ENCODE data around the gene KDM4F.
"Not testable (repeated sequence)": the region's sequence is repeated elsewhere in the genome, so short reads cannot be mapped to it uniquely, and the experiment has no call there.

The KDM4F gene

DNA sequence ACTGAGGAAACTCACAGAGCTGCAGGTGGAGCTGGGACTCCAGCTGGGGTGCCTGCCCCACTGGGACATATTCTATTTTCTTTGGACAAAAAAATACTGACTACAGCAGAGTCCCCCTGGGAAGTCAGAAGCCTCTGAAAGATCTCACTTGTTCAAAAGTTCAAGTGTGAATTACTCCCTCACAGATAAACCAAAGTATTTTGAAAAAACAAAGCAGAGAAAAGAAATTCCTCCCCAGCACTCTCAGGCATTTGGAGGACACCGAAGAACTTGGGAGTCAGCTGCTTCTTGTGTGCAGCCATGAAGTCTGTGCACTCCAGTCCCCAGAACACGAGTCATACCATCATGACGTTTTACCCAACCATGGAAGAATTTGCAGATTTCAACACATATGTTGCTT is at the start of gene KDM4F:
Gene KDM4F (plus strand): TSS at position 301 of the 400 bp plus-strand sequence.
- not testable (repeated sequence) for DNase-seq

DNA sequence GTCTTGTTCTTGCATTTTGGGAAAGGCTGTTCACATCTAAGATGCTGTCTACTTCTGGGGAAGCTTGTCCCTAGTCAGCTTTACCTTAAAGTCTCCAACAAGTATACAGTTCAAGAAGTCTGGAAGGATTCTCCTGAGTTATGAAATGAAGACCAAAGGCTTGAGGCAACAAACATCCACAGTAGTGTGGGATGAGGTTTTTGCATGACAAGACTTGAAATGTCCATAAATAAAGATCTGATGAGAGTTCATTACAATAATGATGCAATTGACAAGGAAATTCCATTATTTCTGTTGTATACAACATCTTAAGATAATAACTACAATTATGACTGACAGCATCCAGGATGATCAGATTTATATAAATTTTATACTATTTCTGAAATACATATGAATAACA is 45.5 kb upstream of the KDM4F start:
- no peak for DNase-seq

DNA sequence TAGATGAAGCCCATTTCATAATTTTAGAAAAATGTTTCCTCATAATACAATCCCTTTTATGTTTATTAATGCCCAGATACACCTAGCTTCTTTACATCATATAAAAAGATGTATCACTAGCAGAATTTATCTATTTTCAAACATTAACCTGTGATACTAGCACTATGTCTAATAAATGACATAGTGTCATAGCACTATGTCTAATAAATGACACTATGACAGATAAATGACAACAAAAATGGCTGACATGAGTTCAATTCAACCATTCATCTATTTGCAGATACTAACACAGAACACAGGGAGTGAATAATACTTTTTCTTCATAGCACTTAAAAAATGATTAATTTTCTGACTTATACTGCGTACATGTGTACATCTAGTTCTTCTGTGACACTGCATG is 43.6 kb upstream of the KDM4F start:
- no peak for DNase-seq

DNA sequence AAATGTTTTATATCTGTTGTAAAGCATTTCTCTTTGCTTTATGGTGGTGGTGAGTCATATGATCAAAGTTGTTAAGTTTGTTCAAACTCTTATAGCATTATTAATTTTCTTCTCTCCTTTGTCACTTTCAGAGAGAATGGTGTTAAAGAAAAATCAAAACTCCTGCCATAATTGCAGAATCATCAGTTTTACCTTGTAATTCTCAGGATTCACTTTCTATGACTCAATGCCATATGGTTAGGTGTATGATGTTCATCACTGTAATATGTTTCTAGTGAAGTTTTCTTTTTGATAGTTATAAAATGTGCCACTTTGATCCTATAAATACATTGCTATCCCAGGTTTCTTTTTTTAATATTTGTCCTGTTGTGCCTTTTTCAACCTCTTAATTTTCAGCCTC is 37.8 kb upstream of the KDM4F start:
- DNase-seq: no peak

DNA sequence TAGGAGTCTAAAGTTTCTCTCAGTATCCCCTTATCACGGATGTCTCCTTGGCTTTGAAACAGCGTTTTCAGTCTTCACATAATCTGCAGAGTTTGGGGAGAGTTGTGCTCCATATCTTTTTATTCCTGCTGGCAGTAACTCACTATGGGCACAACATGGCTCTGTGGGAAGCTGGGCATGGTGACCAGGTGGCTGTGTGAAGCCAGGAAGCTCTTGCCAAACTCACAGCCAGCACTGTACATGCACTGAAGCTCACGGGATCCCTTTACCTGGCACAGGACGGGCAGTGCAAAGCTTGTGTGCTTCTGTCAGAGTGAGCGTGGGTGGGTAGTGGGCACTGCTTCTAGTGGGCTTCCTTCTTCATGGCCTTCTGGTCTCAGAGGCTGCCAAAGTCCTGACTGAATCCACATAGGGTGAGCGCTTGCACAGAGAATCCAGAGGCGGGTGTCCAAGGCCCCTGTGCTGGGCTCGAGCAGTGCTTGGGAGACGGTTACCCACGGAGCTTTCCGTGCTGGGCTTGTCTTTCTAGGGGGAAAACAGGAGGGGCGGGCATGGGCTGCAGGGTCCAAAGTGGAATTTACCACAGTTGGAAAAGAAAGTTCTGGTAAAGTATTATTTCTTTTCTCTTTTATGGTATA is 34.9 kb upstream of the KDM4F start:
- DNase-seq: no peak

DNA sequence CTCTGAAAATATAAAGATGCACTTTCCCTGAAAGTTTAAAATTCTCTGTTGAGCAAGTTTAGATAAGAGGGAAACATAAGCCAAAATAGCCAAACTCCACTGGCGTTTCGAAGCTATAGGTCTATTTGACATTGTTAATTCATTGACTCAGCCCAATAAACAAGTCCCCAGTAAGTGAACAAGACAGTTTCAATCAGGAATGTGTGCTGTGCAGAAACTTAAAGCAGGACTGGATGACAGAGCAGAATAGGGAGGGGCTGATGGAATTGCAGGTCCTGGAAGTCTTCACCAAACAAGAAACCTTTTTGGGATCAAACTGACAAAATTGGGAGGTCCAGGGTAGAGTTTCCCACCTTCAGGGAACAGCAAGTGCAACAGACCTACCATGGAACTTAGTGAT is 33.1 kb upstream of the KDM4F start:
- DNase-seq: no peak

DNA sequence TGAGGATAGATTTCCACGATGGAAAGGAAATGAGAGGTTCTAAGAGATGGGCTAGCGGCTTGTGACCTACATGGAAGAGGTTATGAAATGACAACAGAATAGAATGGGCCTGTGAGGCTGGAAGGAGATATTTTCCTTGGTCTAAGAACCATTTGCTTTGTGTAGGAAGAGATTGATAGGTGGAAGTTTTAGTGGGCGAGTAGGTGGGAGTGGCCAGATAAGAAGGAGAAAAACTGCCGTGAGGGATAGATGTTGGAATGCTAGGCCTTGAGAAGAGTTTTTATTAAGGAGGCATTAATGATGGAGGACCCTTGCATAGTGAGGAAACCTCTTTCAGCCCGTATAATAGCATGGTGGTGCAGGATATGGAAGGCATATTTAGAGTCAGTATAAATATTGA is 27.8 kb upstream of the KDM4F start:
- not testable (repeated sequence) for DNase-seq

DNA sequence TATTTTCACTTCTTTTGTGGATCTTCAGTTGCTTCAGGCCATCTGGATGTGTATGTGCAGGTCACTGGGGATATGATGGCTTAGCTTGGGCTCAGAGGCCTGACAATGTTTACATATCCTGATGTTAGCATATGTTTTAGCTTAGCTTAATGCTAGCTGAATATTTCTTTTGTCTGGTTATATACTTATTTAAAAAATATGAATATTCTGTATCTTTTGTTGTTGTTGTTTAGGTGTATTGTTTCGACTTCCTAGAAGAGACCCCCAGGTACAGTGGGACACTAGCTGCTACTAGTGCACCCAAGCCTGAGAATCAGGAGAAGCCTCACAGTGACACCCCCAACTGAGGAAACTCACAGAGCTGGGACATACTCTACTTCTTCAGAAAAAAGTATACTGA is 24.3 kb upstream of the KDM4F start, which contains the start of gene KDM4E:
Gene KDM4E (plus strand): TSS at position 301 of the 400 bp plus-strand sequence. CDS start 300 bp downstream, outside the sequence.
- DNase-seq: no peak

DNA sequence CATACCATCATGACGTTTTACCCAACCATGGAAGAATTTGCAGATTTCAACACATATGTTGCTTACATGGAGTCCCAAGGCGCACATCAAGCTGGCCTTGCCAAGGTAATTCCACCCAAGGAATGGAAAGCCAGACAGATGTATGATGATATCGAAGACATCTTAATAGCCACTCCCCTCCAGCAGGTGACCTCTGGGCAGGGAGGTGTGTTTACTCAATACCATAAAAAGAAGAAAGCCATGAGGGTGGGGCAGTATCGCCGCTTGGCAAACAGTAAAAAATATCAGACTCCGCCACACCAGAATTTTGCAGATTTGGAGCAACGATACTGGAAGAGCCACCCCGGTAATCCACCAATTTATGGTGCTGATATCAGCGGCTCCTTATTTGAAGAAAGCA is 23.6 kb upstream of the KDM4F start:
- not testable (repeated sequence) for DNase-seq

DNA sequence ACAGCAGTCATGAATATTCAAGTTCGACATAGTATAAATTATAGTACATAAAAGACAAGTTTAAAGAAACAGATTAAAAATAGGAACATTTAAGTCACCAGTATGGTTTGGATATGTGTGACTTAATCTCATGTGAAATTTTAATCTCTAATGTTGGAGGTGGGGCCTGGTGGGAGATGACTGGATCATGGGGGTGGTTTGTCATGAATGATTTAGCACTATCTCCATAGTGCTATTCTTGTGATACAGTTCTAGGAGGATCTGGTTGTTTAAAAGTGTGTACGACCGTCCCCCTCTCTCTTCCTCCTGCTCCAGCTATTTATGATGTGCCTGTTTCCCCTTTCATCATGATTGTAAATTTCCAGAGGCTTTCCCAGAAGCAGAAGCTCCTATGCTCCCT is 20.9 kb upstream of the KDM4F start:
- DNase-seq: no peak

DNA sequence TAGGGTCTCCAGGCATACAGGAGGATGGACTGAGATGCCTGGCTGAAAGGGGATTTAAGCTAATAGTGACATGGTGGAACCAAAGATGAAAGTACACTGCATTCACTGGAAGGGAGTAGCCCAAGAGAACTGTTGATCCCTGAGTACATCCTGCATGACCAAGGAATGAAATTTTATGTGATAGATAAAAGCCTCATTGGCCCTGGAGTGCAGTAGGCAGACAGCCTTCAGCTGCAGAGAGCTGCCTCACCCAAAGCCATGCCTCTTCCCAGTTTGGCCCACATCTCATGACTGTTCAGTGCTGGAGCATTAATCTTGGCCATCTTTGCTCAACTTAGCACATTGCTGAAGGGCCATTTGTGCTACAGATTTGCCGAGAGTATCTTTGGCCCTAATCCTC is 16.2 kb upstream of the KDM4F start:
- DNase-seq: no peak

DNA sequence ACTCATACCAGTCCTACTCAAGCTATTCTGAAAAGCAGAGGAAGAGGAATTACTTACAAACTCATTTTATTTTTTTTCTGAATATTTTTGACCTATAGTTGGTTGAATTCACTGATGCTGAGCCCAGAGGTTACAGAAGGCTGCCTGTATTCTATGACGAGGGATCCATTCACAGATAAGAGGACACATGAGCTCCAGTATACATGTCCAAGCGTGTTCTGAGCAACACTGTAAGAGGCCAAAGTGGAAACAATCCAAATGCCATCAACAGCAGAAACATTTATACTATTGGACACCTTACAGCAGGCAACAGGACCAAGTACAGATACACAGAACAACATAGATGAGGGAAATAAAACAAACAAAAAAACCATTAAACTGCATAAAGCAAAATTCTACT is 13.9 kb upstream of the KDM4F start:
- DNase-seq: no peak

DNA sequence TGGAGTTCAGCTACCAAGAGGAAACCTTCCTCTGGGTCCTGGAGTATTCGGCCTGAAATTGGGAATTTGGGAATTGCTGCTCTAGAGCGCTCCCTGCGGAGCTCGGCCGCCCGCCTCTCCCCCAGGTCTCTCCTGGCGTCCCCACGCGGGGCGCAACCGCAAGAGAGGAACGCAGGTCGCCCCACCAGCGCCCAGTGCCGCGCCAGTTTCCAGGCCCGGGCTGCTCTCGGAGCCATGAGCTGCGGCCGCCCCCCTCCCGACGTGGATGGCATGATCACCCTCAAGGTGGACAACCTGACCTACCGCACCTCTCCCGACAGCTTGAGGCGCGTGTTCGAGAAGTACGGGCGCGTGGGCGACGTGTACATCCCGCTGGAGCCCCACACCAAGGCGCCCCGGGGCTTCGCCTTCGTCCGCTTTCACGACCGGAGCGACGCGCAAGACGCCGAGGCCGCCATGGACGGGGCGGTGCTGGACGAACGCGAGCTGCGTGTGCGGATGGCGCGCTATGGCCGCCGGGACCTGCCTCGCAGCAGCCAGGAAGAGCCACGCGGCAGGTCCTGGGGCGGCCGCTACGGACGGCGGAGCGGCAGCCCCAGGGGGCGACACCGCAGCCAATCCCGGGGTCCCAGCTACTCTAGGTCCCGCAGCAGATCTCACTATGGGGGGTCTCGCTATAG is 11.7 kb upstream of the KDM4F start:
- not testable (repeated sequence) for DNase-seq

DNA sequence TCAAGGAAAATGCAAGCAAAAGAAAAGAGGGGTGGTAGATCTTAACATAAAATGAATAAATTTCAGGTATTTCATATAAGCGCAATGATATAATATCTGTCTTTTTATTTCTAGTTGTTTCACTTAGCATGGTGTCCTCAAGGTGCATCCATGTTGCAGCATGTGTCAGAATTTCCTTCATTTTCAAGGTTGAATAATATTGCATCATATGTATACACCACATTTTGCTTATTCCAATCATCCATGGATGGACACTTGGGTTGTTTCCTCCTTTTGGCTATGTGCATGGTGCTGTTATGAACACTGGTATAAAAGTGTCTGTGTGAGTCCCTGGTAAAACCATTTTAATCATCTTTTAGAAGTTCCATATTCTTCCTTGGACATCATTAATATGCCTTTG is 7.0 kb upstream of the KDM4F start:
- DNase-seq: no peak

DNA sequence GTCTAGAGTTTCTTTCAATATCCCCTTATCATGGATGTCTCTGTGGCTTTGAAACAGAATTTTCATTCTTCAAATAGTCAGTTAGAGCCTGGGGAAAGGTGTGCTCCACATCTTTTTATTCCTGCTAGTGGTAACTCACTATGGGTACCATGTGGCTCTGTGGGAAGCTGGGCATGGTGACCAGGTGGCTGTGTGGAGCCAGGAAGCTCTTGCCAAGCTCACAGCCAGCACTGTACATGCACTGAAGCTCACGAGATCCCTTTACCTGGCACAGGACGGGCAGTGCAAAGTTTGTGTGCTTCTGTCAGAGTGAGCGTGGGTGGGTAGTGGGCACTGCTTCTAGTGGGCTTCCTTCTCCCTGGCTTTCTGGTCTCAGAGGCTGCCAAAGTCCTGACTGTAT is 6.3 kb upstream of the KDM4F start:
- no peak for DNase-seq

DNA sequence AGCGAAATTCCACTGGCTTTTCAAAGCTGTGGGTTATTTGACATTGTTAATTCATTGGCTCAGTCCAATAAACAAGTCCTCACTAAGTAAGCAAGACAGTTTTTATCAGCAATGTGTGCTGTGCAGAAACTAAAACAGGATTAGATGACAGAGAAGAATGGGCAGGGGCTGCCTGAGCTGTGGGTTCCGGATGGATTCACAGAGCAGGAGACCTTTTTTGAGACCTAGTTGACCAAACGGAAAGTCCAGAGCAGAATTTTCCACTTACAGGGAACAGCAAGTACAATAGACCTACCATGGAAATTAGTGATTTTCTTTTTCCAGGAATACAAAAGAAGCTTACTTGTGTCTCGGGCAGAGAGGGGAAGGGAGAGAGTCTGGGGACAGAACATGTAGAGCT is 5.2 kb upstream of the KDM4F start:
- no peak for DNase-seq

DNA sequence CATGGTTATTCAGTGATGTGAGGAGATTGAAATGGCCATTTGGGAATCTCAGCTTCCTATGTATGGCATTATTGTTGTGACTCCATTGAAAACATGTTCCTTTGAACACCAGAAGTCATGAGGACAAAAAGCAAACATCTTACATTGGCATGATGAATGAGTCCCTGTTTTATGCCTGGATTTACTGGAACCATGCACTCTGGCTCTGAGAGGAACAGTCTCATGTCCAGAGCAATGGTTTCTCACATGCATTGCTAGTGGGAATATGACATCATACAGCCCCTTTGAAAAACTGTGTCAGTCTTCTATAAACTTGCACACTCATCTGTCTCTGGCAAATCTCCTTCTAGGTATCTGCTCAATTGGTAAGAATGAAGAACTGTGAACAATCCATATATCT is 3.4 kb upstream of the KDM4F start:
- DNase-seq: no peak

DNA sequence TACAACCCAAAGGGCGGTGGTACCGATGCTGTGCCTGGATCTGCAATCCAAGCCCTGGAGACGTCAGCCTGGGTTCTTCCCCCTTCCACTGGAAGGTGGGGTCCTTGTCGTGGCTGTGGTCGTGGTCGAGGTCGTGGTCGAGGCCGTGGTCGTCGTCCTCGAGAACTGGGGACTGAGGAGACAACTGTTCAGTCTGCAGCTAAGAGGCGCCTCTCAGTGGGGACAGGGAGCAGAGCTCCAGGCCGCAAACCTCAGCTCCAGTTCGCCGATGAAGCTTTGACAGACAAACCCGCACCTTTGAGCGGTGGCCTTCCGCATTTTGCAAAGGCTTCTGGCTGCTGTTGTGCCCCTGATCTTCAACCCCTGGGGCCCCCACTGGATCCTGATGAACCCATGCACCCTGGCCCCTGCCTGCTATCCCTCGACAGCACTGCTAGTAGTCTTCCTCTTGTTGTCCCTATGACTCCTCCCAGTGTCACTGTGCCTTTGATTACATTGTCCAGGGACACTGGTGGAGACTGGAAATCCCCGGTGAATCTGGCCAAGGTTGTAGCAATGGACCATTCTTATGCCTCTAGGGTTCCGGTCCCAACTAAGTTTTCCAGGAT is 1.5 kb downstream of the KDM4F start:
- DNase-seq: no peak

DNA sequence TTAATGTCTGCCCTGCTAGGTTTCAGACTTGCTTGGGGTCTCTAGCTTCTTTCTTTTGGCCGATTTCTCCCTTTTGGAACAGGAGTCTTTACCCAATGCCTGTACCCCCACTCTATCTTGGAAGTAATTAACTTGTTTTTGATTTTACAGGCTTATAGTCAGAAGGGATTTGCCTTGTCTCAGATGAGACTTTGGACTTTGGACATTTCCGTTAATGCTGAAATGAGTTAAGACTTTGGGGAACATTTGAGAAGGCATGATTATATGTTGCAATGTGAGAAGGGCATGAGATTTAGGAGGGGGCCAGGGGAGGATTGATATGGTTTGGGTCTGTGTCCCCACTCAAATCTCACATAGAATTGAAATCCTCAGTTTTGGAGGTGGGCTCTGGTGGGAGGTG is 5.1 kb downstream of the KDM4F start:
- DNase-seq: no peak

DNA sequence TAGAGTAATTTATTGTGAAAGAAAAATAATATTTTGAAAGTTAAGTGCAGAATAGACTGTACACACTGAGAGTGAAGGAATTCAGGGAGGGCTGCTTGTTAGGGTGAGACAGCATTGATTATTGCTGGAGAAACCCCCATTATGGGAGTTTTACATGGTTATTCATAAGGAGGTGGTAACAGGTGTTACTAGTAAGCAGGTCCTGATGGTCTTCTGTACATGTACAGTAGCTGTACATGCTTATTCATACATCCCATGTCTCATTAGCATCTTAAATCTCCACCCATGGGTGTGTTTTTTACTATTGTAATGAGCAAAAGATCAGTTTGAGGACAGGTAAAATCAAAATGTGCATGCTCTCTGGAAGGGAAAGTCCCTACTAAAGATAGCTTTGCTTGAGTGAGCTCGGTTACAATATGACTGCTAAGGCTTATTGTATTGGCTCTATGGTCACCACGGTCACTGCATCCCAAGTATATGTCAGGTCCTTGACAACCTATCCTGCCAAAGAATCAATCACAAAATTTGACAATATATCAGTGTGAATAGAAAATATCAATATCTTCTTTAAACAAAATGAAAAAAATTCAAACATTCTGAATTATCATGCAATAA is 6.2 kb downstream of the KDM4F start:
- DNase-seq: no peak

DNA sequence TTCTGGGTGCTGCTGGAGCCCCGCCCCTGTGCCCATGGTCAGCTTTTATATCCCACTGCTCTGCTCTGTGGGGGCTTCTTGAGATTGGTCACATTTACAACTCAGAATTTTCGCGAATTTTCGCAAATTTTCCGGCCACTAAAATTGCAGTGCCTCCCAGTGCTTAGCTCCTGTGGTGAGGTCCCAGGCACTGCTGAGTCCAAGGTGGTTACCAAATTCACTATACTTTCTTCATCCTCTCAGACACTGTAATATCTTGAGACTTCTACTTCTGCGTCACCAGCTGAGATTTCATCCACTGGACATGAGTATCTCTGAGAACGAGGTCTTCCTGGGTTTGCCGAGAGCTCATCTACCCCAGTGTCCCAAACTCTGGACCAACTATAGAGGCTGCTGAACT is 8.7 kb downstream of the KDM4F start:
- no peak for DNase-seq

DNA sequence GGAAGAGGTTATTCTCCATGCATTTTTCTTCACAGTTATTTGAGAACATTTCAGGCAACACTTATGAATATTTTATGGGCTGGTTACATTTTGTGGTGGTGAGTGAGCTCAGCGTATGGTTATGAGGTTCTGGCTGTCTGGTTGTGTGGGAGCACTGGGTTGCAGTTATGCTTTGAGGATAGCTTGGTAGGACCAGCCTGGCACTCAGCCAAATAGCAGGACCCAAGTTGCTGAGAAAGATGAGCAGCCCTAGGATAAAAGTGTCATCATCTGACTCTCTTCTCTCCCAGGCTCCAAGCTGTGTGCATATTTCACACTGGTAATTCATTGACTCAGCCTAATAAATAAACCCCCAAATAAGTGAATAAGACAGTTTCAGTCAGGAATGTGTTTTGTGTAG is 9.4 kb downstream of the KDM4F start:
- DNase-seq: no peak

DNA sequence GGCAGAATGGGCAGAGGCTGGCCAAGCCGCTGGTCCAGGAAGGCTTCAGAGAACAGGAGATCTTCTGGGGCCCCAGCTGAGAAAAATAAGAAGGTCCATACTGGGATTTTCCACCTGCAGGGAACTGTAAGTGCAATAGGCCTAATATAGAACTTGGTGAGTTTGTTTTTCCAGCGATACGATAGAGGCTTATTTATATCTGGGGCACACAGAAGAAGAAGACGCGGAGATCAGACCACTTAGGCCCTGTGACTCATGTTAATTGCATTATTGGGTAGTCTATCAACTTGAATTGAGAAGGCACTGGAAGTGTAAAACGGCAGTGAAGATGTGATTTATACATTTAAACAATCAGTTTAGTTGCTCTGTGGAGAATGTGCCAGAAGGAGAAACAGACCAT is 9.8 kb downstream of the KDM4F start:
- DNase-seq: no peak

DNA sequence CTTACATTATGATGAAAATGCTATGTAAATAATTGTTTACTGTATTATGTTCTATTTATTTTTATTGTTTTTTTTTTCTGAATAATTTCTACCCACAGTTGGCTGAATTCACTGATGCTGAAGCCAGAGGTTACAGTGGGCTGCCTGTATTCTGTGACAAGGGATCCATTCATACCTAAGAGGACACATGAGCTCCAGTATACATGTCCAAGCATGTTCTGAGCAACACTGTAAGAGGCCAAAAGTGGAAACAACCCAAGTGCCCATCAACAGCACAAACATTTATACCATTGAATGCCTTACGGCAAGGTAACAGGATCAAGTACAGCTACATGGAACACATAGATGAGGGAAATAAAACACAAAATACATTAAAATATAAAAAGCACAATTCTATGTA is 16.1 kb downstream of the KDM4F start:
- no peak for DNase-seq
